ENCODE measurements around the gene NOSTRIN. TPM values are rescaled to one million over a fixed set of nuclear protein-coding genes. Genes with fewer than 3 reads are reported as not detected.

NOSTRIN gene
- total RNA-seq, 6 experiments from 2014 or later, result 3.6 to 20.9 (median 9.0) TPM

- no peak for ATAC-seq
- no peak for TF ChIP-seq POLR2A (IDR thresholded peaks at IDR 0.05)
- TF ChIP-seq, protein P1, sequence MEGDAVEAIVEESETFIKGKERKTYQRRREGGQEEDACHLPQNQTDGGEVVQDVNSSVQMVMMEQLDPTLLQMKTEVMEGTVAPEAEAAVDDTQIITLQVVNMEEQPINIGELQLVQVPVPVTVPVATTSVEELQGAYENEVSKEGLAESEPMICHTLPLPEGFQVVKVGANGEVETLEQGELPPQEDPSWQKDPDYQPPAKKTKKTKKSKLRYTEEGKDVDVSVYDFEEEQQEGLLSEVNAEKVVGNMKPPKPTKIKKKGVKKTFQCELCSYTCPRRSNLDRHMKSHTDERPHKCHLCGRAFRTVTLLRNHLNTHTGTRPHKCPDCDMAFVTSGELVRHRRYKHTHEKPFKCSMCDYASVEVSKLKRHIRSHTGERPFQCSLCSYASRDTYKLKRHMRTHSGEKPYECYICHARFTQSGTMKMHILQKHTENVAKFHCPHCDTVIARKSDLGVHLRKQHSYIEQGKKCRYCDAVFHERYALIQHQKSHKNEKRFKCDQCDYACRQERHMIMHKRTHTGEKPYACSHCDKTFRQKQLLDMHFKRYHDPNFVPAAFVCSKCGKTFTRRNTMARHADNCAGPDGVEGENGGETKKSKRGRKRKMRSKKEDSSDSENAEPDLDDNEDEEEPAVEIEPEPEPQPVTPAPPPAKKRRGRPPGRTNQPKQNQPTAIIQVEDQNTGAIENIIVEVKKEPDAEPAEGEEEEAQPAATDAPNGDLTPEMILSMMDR (IDR thresholded peaks at IDR 0.05), result no peak
- H3K9me3 ChIP-seq, result no peaks in the 10 kb centered on the region
- intact Hi-C loops (cut with DNase I), result no loop called here
- H3K4me3 ChIP-seq, result no peak overlapping the region
- H3K4me1 ChIP-seq, result no peaks in the 10 kb centered on the region
- H3K27me3 ChIP-seq, result no peaks in the 10 kb centered on the region
- H3K36me3 ChIP-seq, result no peaks in the 10 kb centered on the region
- H3K27ac ChIP-seq, result no peak overlapping the region
- WGBS (ENCODE audit: insufficient coverage, low coverage, low lambda C conversion rate, missing lambda C conversion rate), result 76% methylated on average over 1 of the region's 1 CpG
- no peak for DNase-seq
Observed at GRCh38 chr2:168821992-168822391, 19.6 kb downstream of the NOSTRIN start.

DNA sequence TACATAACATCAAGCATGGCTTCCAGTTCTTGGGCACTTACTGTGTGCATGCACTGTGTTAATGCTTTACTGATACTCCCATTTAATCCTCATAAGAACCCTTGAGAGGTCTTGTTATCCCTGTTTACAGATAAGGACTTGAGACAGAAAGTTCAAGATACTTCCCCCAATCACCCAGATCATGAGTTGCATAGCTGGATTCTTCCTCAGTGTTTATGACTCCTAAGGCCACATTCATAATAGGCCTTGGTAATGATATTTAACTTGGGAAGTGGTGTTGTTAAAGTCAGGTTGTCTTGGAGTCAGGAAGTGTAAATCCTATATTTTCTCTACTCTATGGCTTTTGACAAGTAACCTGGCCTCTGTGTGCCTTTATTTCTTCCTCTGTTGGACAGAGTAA lies 22.7 kb downstream of the NOSTRIN start:
- no peaks in the 10 kb centered on the region for H3K27me3 ChIP-seq
- no peaks in the 10 kb centered on the region for H3K4me1 ChIP-seq
- no peaks in the 10 kb centered on the region for H3K9me3 ChIP-seq
- DNase-seq, result no peak
- H3K36me3 ChIP-seq, result no peaks in the 10 kb centered on the region
- ATAC-seq, result no peak
- TF ChIP-seq POLR2A (IDR thresholded peaks at IDR 0.05), result no peak
- TF ChIP-seq, protein P1 (IDR thresholded peaks at IDR 0.05), result no peak
- no peak overlapping the region for H3K4me3 ChIP-seq
- intact Hi-C loops (cut with DNase I), result no loop called here
- H3K27ac ChIP-seq, result no peak overlapping the region

GRCh38 chr2:168830958-168831357 lies 28.5 kb downstream of the NOSTRIN start:
- Histone ChIP-seq H3K27ac (no peak overlapping the region), H3K36me3 (no peaks in the 10 kb centered on the region), H3K4me3 (no peak overlapping the region), H3K9me3 (no peaks in the 10 kb centered on the region), H3K27me3 (no peaks in the 10 kb centered on the region), H3K4me1 (no peaks in the 10 kb centered on the region)
- no peak for TF ChIP-seq POLR2A (IDR thresholded peaks at IDR 0.05)
- TF ChIP-seq, protein P1 (IDR thresholded peaks at IDR 0.05), result no peak
- intact Hi-C loops (cut with DNase I), result no loop called here
- no peak for DNase-seq
- ATAC-seq, result no peak

DNA sequence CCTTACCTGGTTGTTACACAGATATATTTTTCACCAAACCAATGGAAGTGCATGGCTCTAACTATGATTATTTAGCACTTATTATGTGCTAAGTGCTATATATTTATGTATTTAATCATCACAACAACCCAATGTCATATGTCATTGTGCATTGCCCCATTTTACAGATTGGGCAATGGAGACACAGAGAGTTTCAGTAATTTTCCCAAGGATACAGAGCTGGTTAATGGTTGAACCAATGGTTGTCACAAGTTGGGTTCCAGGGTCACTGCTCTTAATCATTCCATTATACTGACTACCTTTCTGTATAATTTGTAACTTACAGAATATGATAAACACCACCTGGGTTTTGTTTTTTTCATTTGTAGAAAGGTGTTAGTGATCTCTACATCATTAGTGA lies 29.2 kb downstream of the NOSTRIN start:
- Histone ChIP-seq H3K36me3 (no peaks in the 10 kb centered on the region), H3K27ac (no peak overlapping the region), H3K4me3 (no peak overlapping the region), H3K4me1 (no peaks in the 10 kb centered on the region), H3K9me3 (no peaks in the 10 kb centered on the region), H3K27me3 (no peaks in the 10 kb centered on the region)
- intact Hi-C loops (cut with DNase I), result no loop called here
- no peak for DNase-seq
- no peak for ATAC-seq
- TF ChIP-seq, protein P1 (IDR thresholded peaks at IDR 0.05), result no peak
- no peak for TF ChIP-seq POLR2A (IDR thresholded peaks at IDR 0.05)

DNA sequence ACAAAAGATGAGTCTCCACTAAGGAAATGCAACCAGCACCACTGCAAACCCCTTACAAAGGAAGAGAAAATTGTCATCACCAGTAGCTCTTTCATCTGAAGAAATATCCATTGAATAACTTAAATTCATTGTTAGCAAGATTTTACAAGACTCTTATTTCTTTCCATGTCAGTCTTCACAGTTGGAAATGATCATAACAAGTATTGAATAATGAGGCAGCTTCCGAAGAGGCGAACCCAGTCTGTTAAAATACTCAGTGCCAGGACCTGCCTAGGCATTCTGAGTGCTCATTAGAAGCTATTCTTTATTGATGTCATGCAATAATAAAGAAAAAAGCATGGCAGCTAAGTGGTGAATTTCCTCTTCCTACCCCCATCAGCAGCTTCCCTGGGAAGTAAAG lies 33.5 kb downstream of the NOSTRIN start:
- H3K4me3 ChIP-seq, result no peak overlapping the region
- intact Hi-C loops (cut with DNase I), result no loop called here
- no peak for ATAC-seq
- TF ChIP-seq, protein P1 (IDR thresholded peaks at IDR 0.05), result no peak
- no peaks in the 10 kb centered on the region for H3K36me3 ChIP-seq
- WGBS (ENCODE audit: insufficient coverage, low coverage, low lambda C conversion rate, missing lambda C conversion rate), result 100% methylated on average over 2 of the region's 2 CpGs
- H3K27me3 ChIP-seq, result no peaks in the 10 kb centered on the region
- H3K27ac ChIP-seq, result no peak overlapping the region
- no peak for DNase-seq
- no peaks in the 10 kb centered on the region for H3K9me3 ChIP-seq
- no peaks in the 10 kb centered on the region for H3K4me1 ChIP-seq
